ENCODE results near the gene CBFA2T3. TPM values are rescaled to one million over a fixed set of nuclear protein-coding genes. Genes with fewer than 3 reads are reported as not detected.
"Not testable (repeated sequence)": the region's sequence is repeated elsewhere in the genome, so short reads cannot be mapped to it uniquely, and the experiment has no call there.

The CBFA2T3 gene
- polyA plus RNA-seq, 1 experiment, result not detected

DNA sequence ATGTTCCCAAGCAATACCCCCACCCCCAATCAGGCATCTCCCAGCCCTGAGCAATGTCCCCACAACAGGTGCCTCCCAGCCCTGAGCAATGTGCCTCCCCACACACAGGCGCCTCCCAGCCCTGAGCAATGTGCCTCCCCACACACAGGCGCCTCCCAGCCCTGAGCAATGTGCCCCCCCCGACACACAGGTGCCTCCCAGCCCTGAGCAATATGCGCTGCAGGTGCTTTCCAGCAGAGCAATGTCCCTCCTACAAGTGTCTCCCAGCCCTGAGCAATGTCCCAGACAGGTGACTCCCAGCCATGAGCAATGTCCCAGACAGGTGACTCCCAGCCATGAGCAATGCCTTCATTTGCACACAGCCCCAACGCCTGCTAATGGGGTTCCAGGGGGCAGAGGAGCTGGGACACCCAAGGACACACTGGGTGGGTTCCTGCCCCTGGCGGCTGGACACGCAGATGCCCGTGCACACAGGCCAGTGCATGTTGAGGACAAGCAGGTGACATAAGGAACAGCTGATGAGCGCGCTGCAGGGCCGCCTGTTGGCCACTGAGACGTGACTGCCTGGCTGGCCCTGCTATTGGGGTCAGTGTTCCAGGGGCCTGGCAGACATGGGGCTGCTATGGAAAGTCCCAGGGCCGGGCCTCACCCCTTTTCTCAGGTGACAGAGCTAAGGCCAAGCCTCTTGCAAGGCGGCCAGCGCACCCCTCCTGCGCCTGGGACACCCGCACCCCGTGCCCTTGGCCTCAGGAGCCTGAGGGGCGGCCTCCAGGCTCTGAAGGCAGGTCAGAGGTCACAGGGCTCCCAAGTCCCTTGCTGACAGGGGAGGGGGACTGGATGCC, 83.7 kb downstream of the CBFA2T3 start:
- POLR2A ChIA-PET, result no interaction called here
- Histone ChIP-seq H3K36me3 (ENCODE audit: control insufficient read depth, insufficient read depth, low read length) (no peaks in the 10 kb centered on the region), H3K27me3 (ENCODE audit: control insufficient read depth, insufficient read depth, low read length) (no peaks in the 10 kb centered on the region), H3K4me3 (ENCODE audit: low read depth, low read length) (no peak overlapping the region)
- no peak for DNase-seq (ENCODE audit: low read depth)
- TF ChIP-seq, protein P1, sequence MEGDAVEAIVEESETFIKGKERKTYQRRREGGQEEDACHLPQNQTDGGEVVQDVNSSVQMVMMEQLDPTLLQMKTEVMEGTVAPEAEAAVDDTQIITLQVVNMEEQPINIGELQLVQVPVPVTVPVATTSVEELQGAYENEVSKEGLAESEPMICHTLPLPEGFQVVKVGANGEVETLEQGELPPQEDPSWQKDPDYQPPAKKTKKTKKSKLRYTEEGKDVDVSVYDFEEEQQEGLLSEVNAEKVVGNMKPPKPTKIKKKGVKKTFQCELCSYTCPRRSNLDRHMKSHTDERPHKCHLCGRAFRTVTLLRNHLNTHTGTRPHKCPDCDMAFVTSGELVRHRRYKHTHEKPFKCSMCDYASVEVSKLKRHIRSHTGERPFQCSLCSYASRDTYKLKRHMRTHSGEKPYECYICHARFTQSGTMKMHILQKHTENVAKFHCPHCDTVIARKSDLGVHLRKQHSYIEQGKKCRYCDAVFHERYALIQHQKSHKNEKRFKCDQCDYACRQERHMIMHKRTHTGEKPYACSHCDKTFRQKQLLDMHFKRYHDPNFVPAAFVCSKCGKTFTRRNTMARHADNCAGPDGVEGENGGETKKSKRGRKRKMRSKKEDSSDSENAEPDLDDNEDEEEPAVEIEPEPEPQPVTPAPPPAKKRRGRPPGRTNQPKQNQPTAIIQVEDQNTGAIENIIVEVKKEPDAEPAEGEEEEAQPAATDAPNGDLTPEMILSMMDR (IDR thresholded peaks at IDR 0.05; ENCODE audit: insufficient read depth, low read depth, low read length), result no peak
- CTCF ChIA-PET, result no interaction called here

DNA sequence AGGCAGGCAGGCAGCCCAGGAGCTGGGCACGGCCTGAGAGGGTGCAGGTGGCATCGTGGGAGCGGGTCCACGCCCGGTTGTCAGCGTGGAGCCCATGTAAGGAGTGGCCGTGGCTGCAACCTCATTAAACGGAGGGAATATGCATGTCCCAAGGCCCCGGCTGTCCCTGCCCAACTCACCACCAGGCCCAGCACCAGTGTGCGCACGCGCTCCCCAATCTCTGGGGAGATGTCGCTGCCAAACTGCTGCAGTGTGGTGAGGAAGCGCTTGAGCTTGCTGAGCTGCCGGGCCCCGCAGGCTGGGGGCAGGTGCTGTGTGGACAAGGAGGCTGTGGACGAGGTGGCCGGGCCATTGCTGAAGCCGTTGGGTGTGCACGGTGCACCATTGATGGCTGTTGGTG, 84.9 kb downstream of the CBFA2T3 start:
- ChIA-PET CTCF (no interaction called here), POLR2A (no interaction called here)
- Histone ChIP-seq H3K4me3 (ENCODE audit: low read depth, low read length) (no peak overlapping the region), H3K27me3 (ENCODE audit: control insufficient read depth, insufficient read depth, low read length) (no peaks in the 10 kb centered on the region), H3K36me3 (ENCODE audit: control insufficient read depth, insufficient read depth, low read length) (no peaks in the 10 kb centered on the region)
- no peak for DNase-seq (ENCODE audit: low read depth)
- TF ChIP-seq, protein P1 (IDR thresholded peaks at IDR 0.05; ENCODE audit: insufficient read depth, low read depth, low read length), result no peak

DNA sequence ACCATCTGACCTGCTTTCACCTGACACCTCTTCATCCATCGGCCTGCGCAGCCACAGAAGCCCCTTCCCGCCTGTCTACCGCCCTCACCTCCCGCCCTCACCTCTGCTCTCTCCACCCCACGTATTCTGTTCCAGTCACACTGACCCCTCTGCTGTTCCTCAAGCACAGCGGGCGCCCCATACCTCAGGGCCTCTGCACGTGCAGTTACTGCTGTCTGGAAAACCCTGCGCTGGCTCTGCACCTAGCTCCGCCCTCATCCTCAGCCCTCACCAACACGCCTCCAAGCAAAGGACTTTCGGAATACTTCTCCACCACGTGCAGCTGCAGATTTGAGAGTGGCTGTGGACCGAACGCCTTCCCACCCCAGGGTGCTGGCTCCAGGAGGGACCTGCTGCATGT, 85.9 kb downstream of the CBFA2T3 start:
- Histone ChIP-seq H3K4me3 (ENCODE audit: low read depth, low read length) (no peak overlapping the region), H3K36me3 (ENCODE audit: control insufficient read depth, insufficient read depth, low read length) (no peaks in the 10 kb centered on the region), H3K27me3 (ENCODE audit: control insufficient read depth, insufficient read depth, low read length) (no peaks in the 10 kb centered on the region)
- TF ChIP-seq, protein P1 (IDR thresholded peaks at IDR 0.05; ENCODE audit: insufficient read depth, low read depth, low read length), result no peak
- ChIA-PET POLR2A (no interaction called here), CTCF (no interaction called here)
- DNase-seq (ENCODE audit: low read depth), result no peak

DNA sequence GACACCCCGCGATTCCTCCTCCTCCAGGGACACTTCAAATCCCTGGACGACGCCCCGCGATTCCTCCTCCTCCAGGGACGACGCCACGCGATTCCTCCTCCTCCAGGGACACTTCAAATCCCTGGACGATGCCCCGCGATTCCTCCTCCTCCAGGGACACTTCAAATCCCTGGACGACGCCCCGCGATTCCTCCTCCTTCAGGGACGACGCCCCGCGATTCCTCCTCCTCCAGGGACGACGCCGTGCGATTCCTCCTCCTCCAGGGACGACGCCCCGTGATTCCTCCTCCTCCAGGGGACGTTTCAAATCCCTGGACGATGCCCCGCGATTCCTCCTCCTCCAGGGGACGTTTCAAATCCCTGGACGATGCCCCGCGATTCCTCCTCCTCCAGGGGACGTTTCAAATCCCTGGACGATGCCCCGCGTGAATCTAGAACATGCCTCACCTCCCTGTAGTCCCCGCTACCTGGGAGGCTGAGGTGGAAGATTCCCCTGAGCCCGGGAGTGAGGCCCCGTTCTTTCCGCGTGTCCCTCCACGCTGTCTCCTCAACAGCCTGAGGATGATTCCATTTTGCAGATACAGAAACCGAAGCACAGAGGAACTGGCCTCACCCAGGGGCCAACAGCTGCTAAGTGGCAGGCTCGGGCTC, 87.2 kb downstream of the CBFA2T3 start:
- H3K36me3 ChIP-seq (ENCODE audit: control insufficient read depth, insufficient read depth, low read length); H3K27me3 ChIP-seq (ENCODE audit: control insufficient read depth, insufficient read depth, low read length); H3K4me3 ChIP-seq (ENCODE audit: low read depth, low read length); DNase-seq (ENCODE audit: low read depth); POLR2A ChIA-PET; CTCF ChIA-PET: not testable (repeated sequence)

DNA sequence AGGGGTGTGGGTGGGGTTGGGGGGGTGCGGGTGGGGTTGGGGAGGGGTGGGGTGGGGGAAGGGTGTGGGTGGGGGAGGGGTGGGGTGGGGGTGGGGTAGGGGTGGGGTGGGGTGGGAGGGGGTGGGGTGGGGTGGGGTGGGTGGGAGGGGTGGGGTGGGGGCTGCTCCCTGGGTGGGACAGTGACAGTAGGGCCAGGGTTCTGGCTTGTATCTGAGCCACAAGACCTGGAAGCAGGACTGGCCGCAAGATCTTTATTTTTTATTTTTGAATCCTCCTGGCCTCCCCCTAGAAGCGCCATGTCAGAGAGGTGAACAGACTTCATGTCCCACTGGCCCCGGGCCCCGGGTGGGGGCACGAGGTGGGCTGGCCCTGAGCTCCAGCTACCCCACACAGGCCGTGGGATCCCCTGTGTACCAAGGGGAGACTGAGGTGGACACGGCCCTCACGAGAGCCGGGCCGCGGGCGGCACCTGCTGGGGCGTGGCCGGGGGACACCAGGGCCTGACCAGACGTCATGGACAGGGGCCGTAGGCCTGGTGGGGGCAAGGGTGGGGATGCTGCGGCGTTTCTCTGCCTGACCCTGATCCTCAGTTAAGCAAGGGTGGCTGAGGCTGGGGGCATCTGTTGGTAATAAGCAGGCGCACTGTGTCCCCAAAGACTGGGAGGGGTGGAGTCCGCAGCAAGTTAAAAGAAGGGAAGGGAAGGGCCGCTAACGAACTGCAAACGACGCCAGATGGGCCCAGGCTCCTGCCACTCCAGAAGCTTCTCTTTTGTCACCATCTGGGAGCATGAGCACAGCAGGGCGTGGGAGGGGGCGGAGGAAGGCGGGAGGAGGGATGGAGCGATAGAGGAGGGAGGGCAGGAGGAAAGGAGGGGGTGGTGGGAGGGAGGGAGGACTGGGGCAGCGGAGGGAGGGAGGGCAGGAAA, 88.3 kb downstream of the CBFA2T3 start:
- Histone ChIP-seq H3K36me3 (ENCODE audit: control insufficient read depth, insufficient read depth, low read length) (no peaks in the 10 kb centered on the region), H3K4me3 (ENCODE audit: low read depth, low read length) (no peak overlapping the region), H3K27me3 (ENCODE audit: control insufficient read depth, insufficient read depth, low read length) (no peaks in the 10 kb centered on the region)
- CTCF ChIA-PET, result interaction anchor here (1.8 kb wide), 1 partner anchor 31 kb away, joined by 8 read pairs; the partner anchor contains the start of genes GALNS and TRAPPC2L
- no peak for DNase-seq (ENCODE audit: low read depth)
- POLR2A ChIA-PET, result no interaction called here
- TF ChIP-seq, protein P1 (IDR thresholded peaks at IDR 0.05; ENCODE audit: insufficient read depth, low read depth, low read length), result no peak

Data from BJ (cell line).